ENCODE measurements around the gene SDCBP2. TPM values are rescaled to one million over a fixed set of nuclear protein-coding genes. Genes with fewer than 3 reads are reported as not detected.

The SDCBP2 gene
- total RNA-seq, 2 experiments from 2014 or later = 1.9 to 2.0 TPM

- H3K4me1 Mint-ChIP-seq (ENCODE audit: low read depth) = peaks cover 67% of the 10 kb centered on the region
- peak overlapping the region; percentile 44 for H3K27ac Mint-ChIP-seq
- H3K36me3 Mint-ChIP-seq (ENCODE audit: low read depth) = peaks cover 83% of the 10 kb centered on the region
- ChIA-PET POLR2A (no interaction called here), CTCF (interaction anchor here (1.3 kb wide), 1 partner anchor 15 kb away, joined by 3 read pairs; no protein-coding TSS in a partner anchor)
- ATAC-seq = no peak
- no peak for DNase-seq
- no peaks in the 10 kb centered on the region for H3K9me3 Mint-ChIP-seq (ENCODE audit: insufficient read depth)
- no peak overlapping the region for H3K4me3 Mint-ChIP-seq
- no peaks in the 10 kb centered on the region for H3K27me3 Mint-ChIP-seq (ENCODE audit: low read depth)
Measured at GRCh38 chr20:1371830-1372539, 43.0 kb upstream of the SDCBP2 start.

GRCh38 chr20:1371202-1371782, 42.4 kb upstream of the SDCBP2 start:
- CTCF ChIA-PET = no interaction called here
- Mint-ChIP-seq H3K4me3 (no peak overlapping the region), H3K27me3 (ENCODE audit: low read depth) (no peaks in the 10 kb centered on the region), H3K27ac (peak overlapping the region; percentile 58), H3K4me1 (ENCODE audit: low read depth) (peaks cover 61% of the 10 kb centered on the region), H3K36me3 (ENCODE audit: low read depth) (peaks cover 81% of the 10 kb centered on the region), H3K9me3 (ENCODE audit: insufficient read depth) (no peaks in the 10 kb centered on the region)
- no peak for DNase-seq
- ATAC-seq = no peak
- POLR2A ChIA-PET = interaction anchor here (1.0 kb wide), 1 partner anchor 11 kb away, joined by 3 read pairs; no protein-coding TSS in a partner anchor

GRCh38 chr20:1370548-1371110, 41.7 kb upstream of the SDCBP2 start:
- POLR2A ChIA-PET = interaction anchor here (1.0 to 1.6 kb wide), 2 partner anchors 11 to 12 kb away, joined by 3 to 6 read pairs; no protein-coding TSS in a partner anchor
- Mint-ChIP-seq H3K4me1 (ENCODE audit: low read depth) (peaks cover 61% of the 10 kb centered on the region), H3K9me3 (ENCODE audit: insufficient read depth) (no peaks in the 10 kb centered on the region), H3K4me3 (no peak overlapping the region), H3K27ac (peak overlapping the region; percentile 15), H3K27me3 (ENCODE audit: low read depth) (no peaks in the 10 kb centered on the region), H3K36me3 (ENCODE audit: low read depth) (peaks cover 81% of the 10 kb centered on the region)
- no peak for DNase-seq
- no peak for ATAC-seq
- CTCF ChIA-PET = no interaction called here

- ATAC-seq (no peak), DNase-seq (no peak)
- peaks cover 82% of the 10 kb centered on the region for H3K36me3 Mint-ChIP-seq (ENCODE audit: low read depth)
- H3K27me3 Mint-ChIP-seq (ENCODE audit: low read depth) = no peaks in the 10 kb centered on the region
- POLR2A ChIA-PET = interaction anchor here (1.6 kb wide), 1 partner anchor 13 kb away, joined by 6 read pairs; no protein-coding TSS in a partner anchor
- no peak overlapping the region for H3K4me3 Mint-ChIP-seq
- no peaks in the 10 kb centered on the region for H3K9me3 Mint-ChIP-seq (ENCODE audit: insufficient read depth)
- no peak overlapping the region for H3K27ac Mint-ChIP-seq
- H3K4me1 Mint-ChIP-seq (ENCODE audit: low read depth) = peaks cover 61% of the 10 kb centered on the region
- CTCF ChIA-PET = no interaction called here
Measured at GRCh38 chr20:1369970-1370369, 41.0 kb upstream of the SDCBP2 start.

GRCh38 chr20:1368448-1369199, 39.7 kb upstream of the SDCBP2 start:
- Mint-ChIP-seq H3K4me1 (ENCODE audit: low read depth) (peaks cover 64% of the 10 kb centered on the region), H3K36me3 (ENCODE audit: low read depth) (peaks cover 85% of the 10 kb centered on the region), H3K9me3 (ENCODE audit: insufficient read depth) (no peaks in the 10 kb centered on the region), H3K27ac (peak overlapping the region; percentile 48), H3K27me3 (ENCODE audit: low read depth) (no peaks in the 10 kb centered on the region), H3K4me3 (no peak overlapping the region)
- CTCF ChIA-PET = interaction anchor here (1.3 kb wide), 1 partner anchor 12 kb away, joined by 4 read pairs; no protein-coding TSS in a partner anchor
- no peak for DNase-seq
- POLR2A ChIA-PET = no interaction called here
- no peak for ATAC-seq

- H3K4me1 Mint-ChIP-seq (ENCODE audit: low read depth) = peaks cover 67% of the 10 kb centered on the region
- CTCF ChIA-PET = no interaction called here
- H3K36me3 Mint-ChIP-seq (ENCODE audit: low read depth) = peaks cover 86% of the 10 kb centered on the region
- no peaks in the 10 kb centered on the region for H3K9me3 Mint-ChIP-seq (ENCODE audit: insufficient read depth)
- no peak for ATAC-seq
- H3K27me3 Mint-ChIP-seq (ENCODE audit: low read depth) = no peaks in the 10 kb centered on the region
- H3K4me3 Mint-ChIP-seq = no peak overlapping the region
- no peak for DNase-seq
- H3K27ac Mint-ChIP-seq = peak overlapping the region; percentile 32
- POLR2A ChIA-PET = interaction anchor here (0.6 kb wide), 1 partner anchor 81 kb away, joined by 3 read pairs; no protein-coding TSS in a partner anchor
Measured at GRCh38 chr20:1367479-1367878, 38.5 kb upstream of the SDCBP2 start.

GRCh38 chr20:1364106-1364505, 35.2 kb upstream of the SDCBP2 start:
- Mint-ChIP-seq H3K4me1 (ENCODE audit: low read depth) (peaks cover 84% of the 10 kb centered on the region), H3K4me3 (peak overlapping the region; percentile 56), H3K27me3 (ENCODE audit: low read depth) (no peaks in the 10 kb centered on the region), H3K36me3 (ENCODE audit: low read depth) (peaks cover 90% of the 10 kb centered on the region), H3K9me3 (ENCODE audit: insufficient read depth) (no peaks in the 10 kb centered on the region), H3K27ac (peak overlapping the region; percentile 68)
- DNase-seq = peak; percentile 69
- ChIA-PET POLR2A (interaction anchor here (1.6 kb wide), 1 partner anchor 13 kb away, joined by 5 read pairs; no protein-coding TSS in a partner anchor), CTCF (interaction anchor here (1.8 kb wide), 1 partner anchor 74 kb away, joined by 4 read pairs; no protein-coding TSS in a partner anchor)
- ATAC-seq = peak; percentile 68

GRCh38 chr20:1363522-1363921, 34.6 kb upstream of the SDCBP2 start:
- CTCF ChIA-PET = interaction anchor here (1.8 kb wide), 1 partner anchor 74 kb away, joined by 4 read pairs; no protein-coding TSS in a partner anchor

GRCh38 chr20:1362484-1362883, 33.5 kb upstream of the SDCBP2 start:
- no peaks in the 10 kb centered on the region for H3K27me3 Mint-ChIP-seq (ENCODE audit: low read depth)
- H3K9me3 Mint-ChIP-seq (ENCODE audit: insufficient read depth) = no peaks in the 10 kb centered on the region
- DNase-seq = peak; percentile 42
- ChIA-PET CTCF (interaction anchor here (1.0 to 2.0 kb wide), 3 partner anchors 19 to 414 kb away, joined by 3 to 13 read pairs (median 4); partner anchors contain the start of gene FKBP1A), POLR2A (interaction anchor here (1.1 kb wide), 1 partner anchor 36 kb away, joined by 3 read pairs; no protein-coding TSS in a partner anchor)
- H3K27ac Mint-ChIP-seq = peak overlapping the region; percentile 68
- ATAC-seq = peak; percentile 15
- H3K4me1 Mint-ChIP-seq (ENCODE audit: low read depth) = peaks cover 88% of the 10 kb centered on the region
- H3K4me3 Mint-ChIP-seq = no peak overlapping the region
- peaks cover 89% of the 10 kb centered on the region for H3K36me3 Mint-ChIP-seq (ENCODE audit: low read depth)

More at GRCh38 chr20:1363522-1363921, 34.6 kb upstream of the SDCBP2 start:
- POLR2A ChIA-PET = interaction anchor here (1.6 kb wide), 1 partner anchor 14 kb away, joined by 5 read pairs; no protein-coding TSS in a partner anchor
- H3K27ac Mint-ChIP-seq = peak overlapping the region; percentile 68
- peak overlapping the region; percentile 56 for H3K4me3 Mint-ChIP-seq
- no peak for DNase-seq
- H3K27me3 Mint-ChIP-seq (ENCODE audit: low read depth) = no peaks in the 10 kb centered on the region
- peaks cover 90% of the 10 kb centered on the region for H3K36me3 Mint-ChIP-seq (ENCODE audit: low read depth)
- no peaks in the 10 kb centered on the region for H3K9me3 Mint-ChIP-seq (ENCODE audit: insufficient read depth)
- peaks cover 84% of the 10 kb centered on the region for H3K4me1 Mint-ChIP-seq (ENCODE audit: low read depth)
- ATAC-seq = peak; percentile 9

GRCh38 chr20:1360094-1360846, 31.3 kb upstream of the SDCBP2 start:
- H3K4me1 Mint-ChIP-seq (ENCODE audit: low read depth) = peaks cover 83% of the 10 kb centered on the region
- DNase-seq = no peak
- no peak for ATAC-seq
- ChIA-PET POLR2A (interaction anchor here (1.0 kb wide), 1 partner anchor 10 kb away, joined by 3 read pairs; no protein-coding TSS in a partner anchor), CTCF (interaction anchor here (1.3 to 2.0 kb wide), 2 partner anchors 31 to 33 kb away, joined by 3 to 7 read pairs; no protein-coding TSS in a partner anchor)
- no peak overlapping the region for H3K27ac Mint-ChIP-seq
- no peak overlapping the region for H3K4me3 Mint-ChIP-seq
- H3K27me3 Mint-ChIP-seq (ENCODE audit: low read depth) = no peaks in the 10 kb centered on the region
- peaks cover 6% of the 10 kb centered on the region for H3K9me3 Mint-ChIP-seq (ENCODE audit: insufficient read depth)
- H3K36me3 Mint-ChIP-seq (ENCODE audit: low read depth) = peaks cover 86% of the 10 kb centered on the region

Measured in activated CD8-positive, alpha-beta T cell treated with anti-CD3 and anti-CD28 coated beads, Interleukin-2, amount 10 ng/mL, durations not matched to agents 7 days and 5 days (primary cell).